HEK293T (cell line): ENCODE data around the gene OR51V1.

Experiments
- CTCF ChIA-PET: fragments of 350-600 bp; formaldehyde crosslinking; extraction: SDS; loops from one replicate; lab custom pipeline; 2021; ENCODE audit warnings: antibody characterized with exemption, inconsistent platforms; lab: Yijun Ruan, JAX
- POLR2A ChIA-PET: fragments of 350-600 bp; formaldehyde crosslinking; extraction: SDS; loops from one replicate; lab custom pipeline; 2020; ENCODE audit warnings: antibody characterized with exemption, inconsistent platforms; lab: Yijun Ruan, JAX
- DNase-seq: peaks from one replicate; pipeline ENCODE4 v3.0.0; 2012; ENCODE audit warnings: mixed read lengths; ENCODE audit errors: extremely low spot score
- ARNT ChIP-seq: fragments of 450-650 bp; IDR thresholded peaks from 2 replicates; pipeline ENCODE4 v1.6.1; 2017; ENCODE audit warnings: mild to moderate bottlenecking
- BHLHE40 ChIP-seq: fragments of 450-650 bp; IDR thresholded peaks from 2 replicates; pipeline ENCODE4 v1.6.1; 2016; ENCODE audit warnings: mild to moderate bottlenecking, moderate library complexity, borderline replicate concordance
- CTBP1 ChIP-seq: fragments of 450-650 bp; IDR thresholded peaks from 2 replicates; pipeline ENCODE4 v1.6.1; 2016; ENCODE audit warnings: borderline replicate concordance
- ELF4 ChIP-seq: fragments of 450-650 bp; IDR thresholded peaks from 2 replicates; pipeline ENCODE4 v1.6.1; 2017; ENCODE audit warnings: antibody characterized with exemption
- FOXA1 ChIP-seq: fragments of 450-650 bp; IDR thresholded peaks from 2 replicates; pipeline ENCODE4 v1.6.1; 2016; ENCODE audit warnings: mild to moderate bottlenecking
- FOXK2 ChIP-seq: fragments of 450-650 bp; IDR thresholded peaks from 2 replicates; pipeline ENCODE4 v1.6.1; 2016; ENCODE audit warnings: mild to moderate bottlenecking
- FOXM1 ChIP-seq: fragments of 450-650 bp; IDR thresholded peaks from 2 replicates; pipeline ENCODE4 v1.6.1; 2017; ENCODE audit warnings: mild to moderate bottlenecking, borderline replicate concordance
- HDGF ChIP-seq: fragments of 450-650 bp; IDR thresholded peaks from 2 replicates; pipeline ENCODE4 v1.6.1; 2017; ENCODE audit warnings: antibody characterized with exemption, borderline replicate concordance
- L3MBTL2 ChIP-seq: fragments of 450-650 bp; conservative IDR thresholded peaks from 2 replicates; pipeline ENCODE4 v1.6.1; 2016; ENCODE audit warnings: mild to moderate bottlenecking
- LEF1 ChIP-seq: fragments of 450-650 bp; IDR thresholded peaks from 2 replicates; pipeline ENCODE4 v1.6.1; 2017; ENCODE audit warnings: mild to moderate bottlenecking, borderline replicate concordance
- NFRKB ChIP-seq: fragments of 450-650 bp; IDR thresholded peaks from 2 replicates; pipeline ENCODE4 v1.6.1; 2016; ENCODE audit warnings: mild to moderate bottlenecking, moderate library complexity
- SP1 ChIP-seq: fragments of 450-650 bp; IDR thresholded peaks from 2 replicates; pipeline ENCODE4 v1.6.1; 2017
- SUZ12 ChIP-seq: fragments of 450-650 bp; IDR thresholded peaks from 2 replicates; pipeline ENCODE4 v1.6.1; 2016; ENCODE audit warnings: mild to moderate bottlenecking
- TARDBP ChIP-seq: fragments of 450-650 bp; IDR thresholded peaks from 2 replicates; pipeline ENCODE4 v1.6.1; 2016
- ZNF384 ChIP-seq: fragments of 450-650 bp; IDR thresholded peaks from 2 replicates; pipeline ENCODE4 v1.6.1; 2016
- TF ChIP-seq, protein P1 (sequence below): fragments of 450-650 bp; IDR thresholded peaks from 2 replicates; pipeline ENCODE4 v1.6.1; 2016

OR51V1 gene

DNA sequence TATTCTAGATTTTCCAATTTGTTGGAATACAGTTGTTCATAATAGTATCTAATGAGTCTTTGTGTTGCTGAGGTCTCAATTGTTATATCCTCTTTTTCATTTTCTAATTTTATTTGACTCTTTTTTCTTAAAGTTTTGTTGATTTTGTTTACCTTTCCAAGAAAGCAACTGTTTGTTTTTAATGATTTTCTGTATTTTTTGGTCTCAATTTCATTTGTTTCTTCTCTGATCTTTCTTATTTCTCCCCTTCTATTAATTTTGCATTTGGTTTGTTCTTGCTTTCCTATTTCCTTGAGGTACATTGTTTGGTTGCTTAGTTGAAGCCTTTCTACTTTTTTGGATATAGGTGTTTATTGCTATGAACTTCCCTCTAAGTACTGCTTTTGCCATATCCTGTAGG lies 40.7 kb downstream of the OR51V1 start:
- DNase-seq, result no peak
- TF ChIP-seq BHLHE40 (no peak), SUZ12 (no peak), FOXA1 (no peak), ELF4 (no peak), FOXM1 (no peak), CTBP1 (no peak)
- POLR2A ChIA-PET, result no interaction called here
- CTCF ChIA-PET, result no interaction called here

DNA sequence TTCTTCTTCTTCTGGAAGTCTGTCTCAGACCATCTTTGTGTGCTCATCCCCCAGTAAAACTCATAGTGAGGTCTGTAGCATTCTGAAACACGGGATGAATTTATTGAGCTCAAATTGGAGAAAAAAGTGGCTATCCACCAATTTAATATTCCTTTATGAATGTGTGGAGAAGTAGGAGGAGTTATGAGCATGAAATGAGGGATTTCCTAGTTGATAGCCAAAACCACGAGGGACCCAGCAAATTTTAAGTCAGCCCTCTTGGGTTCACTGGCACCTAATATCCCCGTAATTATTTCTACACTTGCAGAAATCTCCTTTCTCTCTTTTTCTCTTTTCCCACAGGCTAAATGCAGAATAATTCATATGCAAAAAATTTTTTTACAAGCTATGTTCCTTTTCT lies 45.8 kb downstream of the OR51V1 start, which contains the start of gene OR52A1:
OR52A1 (minus strand) TSS at position 101 of the 400 bp plus-strand sequence. CDS start 2,388 bp downstream, outside the sequence.
- POLR2A ChIA-PET, result no interaction called here
- CTCF ChIA-PET, result no interaction called here
- DNase-seq, result no peak
- TF ChIP-seq SUZ12 (no peak), L3MBTL2 (no peak), FOXM1 (no peak), ZNF384 (no peak), ARNT (no peak), FOXK2 (no peak), TARDBP (no peak), HDGF (no peak), BHLHE40 (no peak), FOXA1 (no peak), CTBP1 (no peak), SP1 (no peak), LEF1 (no peak), NFRKB (no peak), ELF4 (no peak)
- TF ChIP-seq, protein P1, sequence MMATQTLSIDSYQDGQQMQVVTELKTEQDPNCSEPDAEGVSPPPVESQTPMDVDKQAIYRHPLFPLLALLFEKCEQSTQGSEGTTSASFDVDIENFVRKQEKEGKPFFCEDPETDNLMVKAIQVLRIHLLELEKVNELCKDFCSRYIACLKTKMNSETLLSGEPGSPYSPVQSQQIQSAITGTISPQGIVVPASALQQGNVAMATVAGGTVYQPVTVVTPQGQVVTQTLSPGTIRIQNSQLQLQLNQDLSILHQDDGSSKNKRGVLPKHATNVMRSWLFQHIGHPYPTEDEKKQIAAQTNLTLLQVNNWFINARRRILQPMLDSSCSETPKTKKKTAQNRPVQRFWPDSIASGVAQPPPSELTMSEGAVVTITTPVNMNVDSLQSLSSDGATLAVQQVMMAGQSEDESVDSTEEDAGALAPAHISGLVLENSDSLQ, result no peak

- TF ChIP-seq CTBP1, result no peak
- no peak for TF ChIP-seq HDGF
- no peak for TF ChIP-seq ARNT
- TF ChIP-seq FOXK2, result no peak
- TF ChIP-seq BHLHE40, result no peak
- TF ChIP-seq ZNF384, result no peak
- TF ChIP-seq TARDBP, result no peak
- no peak for TF ChIP-seq SP1
- no peak for TF ChIP-seq L3MBTL2
- TF ChIP-seq, protein P1, result no peak
- TF ChIP-seq ELF4, result no peak
- no peak for TF ChIP-seq FOXM1
- TF ChIP-seq FOXA1, result no peak
- TF ChIP-seq NFRKB, result no peak
- no peak for TF ChIP-seq SUZ12
- no peak for DNase-seq
- ChIA-PET POLR2A (no interaction called here), CTCF (no interaction called here)
Observed at GRCh38 chr11:5153574-5154431, 46.7 kb downstream of the OR51V1 start.

GRCh38 chr11:5151713-5152153 lies 48.7 kb downstream of the OR51V1 start:
- ChIA-PET CTCF (no interaction called here), POLR2A (no interaction called here)
- no peak for DNase-seq
- TF ChIP-seq FOXM1, result no peak
- TF ChIP-seq FOXA1, result no peak
- no peak for TF ChIP-seq NFRKB
- TF ChIP-seq, protein P1, result no peak
- TF ChIP-seq ELF4, result no peak
- TF ChIP-seq ZNF384, result no peak
- no peak for TF ChIP-seq TARDBP
- no peak for TF ChIP-seq L3MBTL2
- no peak for TF ChIP-seq ARNT
- TF ChIP-seq HDGF, result no peak
- TF ChIP-seq CTBP1, result no peak
- TF ChIP-seq SP1, result no peak
- TF ChIP-seq SUZ12, result no peak
- TF ChIP-seq FOXK2, result no peak
- no peak for TF ChIP-seq LEF1
